Cerebellar nuclear complex (tissue), 1 donor: ENCODE data around the gene IL23R.

Source experiments
- DNase-seq, 2 experiments: peaks; one replicate each; lab custom pipeline; 2025; lab: John Stamatoyannopoulos, UW

The IL23R gene

DNA sequence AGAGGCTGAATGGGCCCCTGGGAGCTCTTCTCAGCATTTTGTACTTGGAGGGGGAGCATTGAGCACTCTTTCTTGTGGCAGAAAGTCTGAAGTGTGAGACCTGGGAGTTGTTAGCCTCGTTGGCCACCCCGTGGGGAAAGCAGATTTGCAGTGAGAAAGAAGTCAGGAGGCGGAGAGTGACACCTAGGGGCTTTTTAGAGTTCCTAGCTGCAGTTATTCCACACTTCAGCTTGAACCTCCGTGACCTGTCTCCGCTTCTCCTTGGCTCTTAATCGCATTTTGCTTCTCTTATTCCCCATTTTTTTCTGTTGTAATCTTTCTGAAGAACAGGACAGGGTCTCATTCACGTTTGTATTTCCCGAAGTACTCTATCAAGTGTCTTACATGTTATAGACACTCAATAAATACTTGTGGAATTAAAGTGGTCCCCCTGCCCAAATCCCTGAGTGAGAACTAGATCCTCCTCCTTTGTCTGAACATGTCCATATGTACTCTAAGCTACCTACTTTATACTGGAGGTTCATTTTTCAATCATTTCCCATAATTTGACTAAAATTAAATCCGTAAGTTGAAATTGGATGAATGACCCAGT, 17.0 kb upstream of the IL23R start:
- DNase-seq, result no peak

DNA sequence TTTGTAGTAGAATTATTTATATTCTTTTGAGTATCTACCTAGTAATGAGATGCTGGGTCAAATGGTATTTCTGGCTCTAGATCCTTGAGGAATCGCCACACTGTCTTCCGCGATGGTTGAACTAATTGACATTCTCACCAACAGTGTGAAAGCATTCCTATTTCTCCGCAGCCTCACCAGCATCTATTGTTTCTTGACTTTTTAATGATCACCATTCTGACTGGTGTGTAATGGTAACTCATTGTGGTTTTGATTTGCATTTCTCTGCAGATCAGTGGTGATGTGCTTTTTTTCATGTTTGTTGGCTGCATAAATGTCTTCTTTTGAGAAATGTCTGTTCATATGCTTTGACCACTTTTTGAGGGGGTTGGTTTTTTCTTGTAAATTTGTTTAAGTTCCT, 15.3 kb upstream of the IL23R start:
- DNase-seq, result no peak

DNA sequence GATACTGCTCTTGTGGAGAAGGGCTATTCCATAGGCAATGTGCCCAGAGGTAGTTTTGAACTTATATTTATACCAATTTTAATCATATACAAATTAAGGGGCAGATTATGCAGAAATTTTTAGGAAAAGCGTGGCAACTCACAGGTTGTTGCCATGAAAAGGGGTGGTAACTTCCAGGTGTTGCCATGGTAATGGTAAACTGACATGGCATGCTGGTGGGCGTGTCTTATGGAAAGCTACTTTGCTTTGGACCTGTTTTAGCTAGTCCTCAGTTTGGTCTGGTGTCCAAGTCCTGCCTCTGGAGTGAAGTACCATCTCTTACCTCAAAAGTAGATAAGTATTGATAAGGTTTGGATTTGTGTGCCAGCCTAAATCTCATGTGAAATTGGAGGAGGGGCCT, 7.9 kb upstream of the IL23R start:
- DNase-seq, result no peak

DNA sequence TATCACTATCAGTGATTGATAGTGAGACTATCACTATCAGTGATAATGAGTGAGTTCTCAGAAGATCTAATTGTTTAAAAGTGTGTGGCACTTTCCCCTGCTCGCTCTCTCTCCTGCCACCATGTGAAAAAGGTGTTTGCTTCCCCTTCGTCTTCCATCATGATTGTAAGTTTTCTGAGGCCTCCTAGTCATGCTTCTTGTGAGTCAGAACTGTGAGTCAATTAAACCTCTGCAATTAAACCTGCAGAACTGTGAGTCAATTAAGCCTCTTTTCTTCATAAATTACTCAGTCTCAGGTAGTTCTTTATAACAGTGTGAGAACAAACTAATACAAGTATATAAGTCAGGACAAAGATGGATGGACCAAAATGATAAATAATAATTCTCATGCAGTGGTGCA, 7.0 kb upstream of the IL23R start:
- no peak for DNase-seq

DNA sequence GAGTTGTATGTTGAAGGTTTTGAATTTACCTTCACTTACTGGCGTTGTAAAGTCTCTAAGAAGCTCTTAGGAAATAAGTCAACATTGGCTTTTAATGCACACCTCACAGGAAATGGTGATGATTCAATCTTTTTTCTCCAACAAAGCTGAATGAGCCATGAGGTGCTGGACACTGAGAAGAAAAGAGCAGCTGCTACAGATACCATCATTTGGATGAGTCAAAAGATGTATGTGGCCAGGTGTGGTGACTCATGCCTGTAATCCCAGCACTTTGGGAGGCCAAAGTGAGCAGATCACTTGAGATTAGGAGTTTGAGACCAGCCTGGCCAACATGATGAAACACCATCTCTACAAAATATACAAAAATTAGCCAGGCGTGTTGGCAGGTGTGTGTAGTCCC, 3.3 kb upstream of the IL23R start:
- DNase-seq, result no peak

DNA sequence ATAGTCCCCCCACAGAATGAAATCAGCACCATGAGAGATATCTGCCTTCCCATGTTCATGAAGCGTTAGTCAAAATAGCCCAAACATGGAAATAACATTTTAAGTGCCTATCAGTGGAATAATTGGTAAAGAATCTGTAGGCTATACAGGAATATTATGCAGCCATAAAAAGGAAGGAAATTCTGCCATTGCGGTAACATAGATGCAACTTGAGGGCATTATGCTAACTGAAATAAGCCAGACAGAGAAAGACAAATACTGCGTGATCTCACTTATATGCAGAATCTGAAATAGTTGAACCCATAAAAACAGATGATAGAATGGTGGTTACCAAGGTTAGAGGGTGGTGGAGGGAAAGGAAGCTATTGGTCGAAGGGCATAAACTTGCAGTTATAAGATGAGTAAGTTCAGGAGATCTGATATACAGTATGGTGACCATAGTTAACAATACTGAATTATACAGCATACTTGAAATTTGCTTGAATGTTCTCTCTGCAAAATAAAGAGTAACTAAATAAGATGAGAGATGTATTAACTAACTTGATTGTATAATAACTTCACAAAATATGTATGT, 699 bp upstream of the IL23R start:
- no peak for DNase-seq

DNA sequence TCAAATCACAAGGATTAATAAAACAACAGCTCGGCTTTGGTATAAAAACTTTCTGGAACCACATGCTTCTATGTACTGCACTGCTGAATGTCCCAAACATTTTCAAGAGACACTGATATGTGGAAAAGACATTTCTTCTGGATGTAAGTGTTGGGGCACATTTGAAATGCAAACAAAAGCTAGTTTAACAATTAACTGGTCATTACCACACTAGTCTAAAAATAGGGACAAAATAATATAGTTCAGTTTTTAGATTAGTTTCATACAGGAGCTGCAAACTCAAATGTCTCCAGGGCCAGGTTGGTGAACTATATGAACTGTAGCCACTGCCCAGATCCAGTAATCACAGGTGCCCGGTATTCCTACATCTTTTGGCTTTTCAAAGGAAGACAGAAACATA, 3.2 kb downstream of the IL23R start:
- no peak for DNase-seq

DNA sequence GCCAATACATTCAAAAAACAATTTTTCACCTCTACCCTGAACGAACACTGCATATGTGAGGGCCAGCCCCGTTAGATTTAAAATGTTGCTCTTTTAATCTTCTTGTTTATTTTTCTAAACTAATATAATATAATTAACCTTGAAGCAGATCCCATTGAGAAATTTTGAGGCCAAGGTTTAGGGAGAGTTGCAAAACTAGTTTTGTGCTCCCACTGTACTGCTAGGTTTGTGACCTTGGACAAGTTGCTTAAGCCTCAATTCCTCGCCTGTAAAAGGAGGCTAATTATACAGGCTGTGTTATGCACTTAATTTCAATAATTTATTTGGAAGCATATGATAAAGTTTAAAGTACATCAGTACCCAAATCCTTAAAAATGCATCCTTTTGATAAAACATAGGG, 3.7 kb downstream of the IL23R start:
- no peak for DNase-seq

DNA sequence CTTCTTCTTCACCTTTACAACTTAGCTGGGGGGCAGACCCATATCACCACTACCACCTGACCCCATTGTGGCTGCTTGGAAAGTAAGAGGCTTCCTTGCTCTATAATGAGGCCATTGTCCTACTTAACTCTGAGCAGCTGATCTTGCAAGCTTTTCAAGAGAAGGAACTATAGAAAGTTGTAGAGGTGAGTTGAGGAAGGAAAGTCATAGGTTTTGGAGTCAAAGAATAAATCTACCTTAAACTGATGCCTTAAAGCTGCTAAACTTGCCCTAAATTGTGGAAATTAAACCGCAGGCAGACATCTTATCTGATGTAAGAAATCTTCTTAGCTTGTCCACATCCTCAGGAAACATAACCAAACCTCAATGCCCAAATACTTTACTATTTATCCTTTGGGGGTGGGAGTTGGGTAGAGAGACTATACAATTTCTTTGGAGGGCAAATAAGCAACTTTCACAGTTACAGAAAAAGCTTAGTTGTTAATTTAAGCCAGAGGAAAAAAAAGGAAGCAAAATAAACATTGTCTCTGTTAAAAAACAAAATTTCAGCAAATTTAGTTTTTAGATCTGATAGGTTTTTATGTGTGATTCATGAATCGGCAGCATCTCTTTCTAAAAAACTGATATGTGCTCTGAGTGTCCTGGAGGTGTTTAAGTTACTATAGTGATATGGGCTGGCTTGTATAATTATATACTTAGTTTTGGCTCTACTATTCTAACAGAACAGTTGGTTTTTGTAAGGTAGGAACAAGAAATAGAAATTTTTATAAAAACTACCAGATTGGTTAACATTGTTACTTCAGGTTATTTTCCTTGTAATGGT, 4.7 kb downstream of the IL23R start:
- DNase-seq, result no peak

DNA sequence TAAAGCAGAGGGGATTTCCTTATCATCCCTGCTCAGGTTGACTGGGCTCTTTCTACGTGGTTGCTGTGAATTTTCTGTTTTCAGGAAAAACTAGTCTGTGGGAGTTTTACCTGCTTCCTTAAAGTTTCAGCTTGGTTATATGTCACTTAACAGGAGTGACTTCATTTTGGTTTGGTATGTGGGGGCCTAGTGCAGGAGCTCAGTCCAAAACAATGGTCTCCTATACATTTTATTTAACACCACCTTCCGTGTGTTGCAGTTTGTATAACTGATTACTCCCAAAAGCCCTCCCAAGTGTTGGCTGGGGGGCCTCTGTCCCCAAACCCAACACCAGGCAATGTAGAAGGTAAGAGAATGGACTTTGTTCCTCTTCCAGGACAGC, 5.3 kb downstream of the IL23R start:
- DNase-seq, result no peak

DNA sequence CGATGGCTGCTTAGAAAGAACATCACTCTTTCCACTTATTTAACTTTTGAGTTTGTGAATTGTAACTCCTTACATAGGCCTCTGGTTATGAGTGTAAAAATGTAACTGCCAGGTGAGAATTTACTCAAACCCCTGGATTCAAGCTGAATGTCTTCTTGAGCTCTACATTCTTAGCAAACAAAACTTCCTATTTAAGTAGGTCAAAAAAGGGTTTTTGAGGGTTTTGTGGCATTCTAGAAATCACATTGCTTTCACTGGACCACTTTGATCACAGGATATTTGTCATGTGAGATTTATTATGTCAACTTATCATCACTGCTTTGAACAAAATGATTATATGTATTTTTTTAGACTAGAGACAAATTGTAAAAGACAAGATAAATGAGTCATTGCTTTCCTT, 5.7 kb downstream of the IL23R start:
- no peak for DNase-seq

DNA sequence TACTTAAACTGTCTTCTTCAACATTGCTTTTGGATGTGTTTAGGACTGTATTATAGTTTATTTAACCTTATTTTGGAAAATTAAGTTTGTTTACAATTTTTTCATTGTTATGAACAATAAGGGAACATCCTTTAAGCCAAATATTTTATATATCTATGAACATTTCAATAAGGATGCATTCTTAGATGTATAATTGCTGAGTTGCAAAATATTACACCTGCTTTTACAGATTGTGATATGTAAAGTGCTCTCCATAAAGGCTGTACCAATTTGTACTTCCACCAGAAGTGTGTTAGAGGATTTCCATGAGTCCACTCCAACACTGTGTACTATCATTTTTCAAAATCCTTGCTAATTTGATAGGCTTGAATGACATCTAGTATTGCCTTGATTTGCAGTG, 7.7 kb downstream of the IL23R start:
- DNase-seq, result no peak

DNA sequence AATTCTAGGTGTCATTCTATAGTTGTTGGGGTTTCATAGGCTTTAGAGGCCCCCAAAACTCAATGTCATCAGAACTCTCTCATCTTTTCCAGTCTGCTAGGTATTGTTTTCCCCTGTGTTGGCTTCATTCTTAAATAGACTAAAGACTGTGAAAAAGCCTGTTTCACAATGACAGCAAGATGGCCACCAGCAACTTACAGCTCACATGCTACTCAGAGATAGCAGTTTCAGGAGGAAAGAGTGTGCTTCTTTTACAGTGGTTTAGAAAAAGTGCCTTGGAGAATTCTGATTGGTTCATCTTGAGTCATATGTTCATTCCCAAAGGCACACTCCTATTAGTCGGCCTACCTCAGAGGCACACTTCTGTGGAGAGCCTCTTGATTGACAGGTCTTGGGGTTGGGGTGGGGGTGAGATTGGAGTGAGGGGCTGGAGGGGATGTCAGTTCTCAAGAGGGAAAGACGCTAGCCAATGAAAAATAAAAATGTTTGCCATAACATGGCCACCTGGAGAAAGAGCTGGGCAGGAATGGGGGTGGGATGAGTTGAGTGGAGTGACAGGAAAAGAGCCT, 8.5 kb downstream of the IL23R start:
- no peak for DNase-seq

DNA sequence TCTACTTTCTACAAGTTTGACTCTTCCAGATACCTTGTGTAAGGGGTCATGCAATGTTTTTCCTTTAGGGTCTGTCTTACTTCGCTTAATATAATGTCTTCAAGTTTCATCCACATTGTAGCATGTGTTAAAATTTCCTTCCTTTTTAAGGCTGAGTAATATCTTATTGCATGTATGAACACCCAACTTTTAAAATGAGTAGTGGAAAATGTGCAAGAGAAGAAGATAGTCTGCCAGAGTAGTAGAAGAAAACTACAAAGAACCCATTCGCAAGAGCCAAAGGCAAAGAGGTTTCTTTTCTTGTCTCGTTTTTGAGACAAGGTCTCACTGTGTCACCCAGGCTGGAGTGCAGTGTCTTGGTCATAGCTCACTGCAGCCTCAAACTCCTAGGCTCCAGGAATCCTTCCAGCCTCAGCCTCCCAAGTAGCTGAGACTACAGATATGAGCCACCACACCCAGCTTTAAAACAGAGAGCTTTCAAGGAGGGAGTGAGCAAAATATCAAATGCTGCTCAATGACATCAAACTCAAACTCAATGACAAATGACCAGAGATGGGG, 9.4 kb downstream of the IL23R start:
- no peak for DNase-seq

DNA sequence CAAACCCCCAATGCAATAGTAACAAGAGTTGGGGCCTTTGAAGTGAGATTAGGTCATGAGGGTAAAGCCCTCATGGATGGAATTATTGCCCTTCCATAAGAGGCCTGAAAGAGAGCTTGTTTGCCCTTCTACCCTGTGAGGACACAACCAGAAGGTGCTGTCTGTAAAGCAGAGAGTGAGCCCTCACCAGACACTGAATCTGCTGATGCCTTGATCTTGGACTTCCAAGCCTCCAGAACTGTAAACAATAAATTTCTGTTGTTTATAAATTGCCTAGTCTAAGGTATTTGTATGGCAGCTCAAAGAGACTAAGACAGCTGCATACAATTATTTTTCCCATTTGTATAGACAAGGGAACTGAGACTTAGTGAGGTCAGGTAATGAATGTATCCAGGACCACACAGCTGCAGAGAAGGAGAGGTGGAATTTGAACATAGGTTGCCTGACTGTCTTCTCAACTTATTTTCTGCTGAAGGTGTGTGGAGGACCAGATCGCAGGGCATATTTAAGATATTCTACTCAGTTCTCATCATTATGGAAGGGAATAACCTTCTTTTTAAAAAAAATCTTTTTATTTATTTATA, 18.7 kb downstream of the IL23R start:
- DNase-seq, result no peak

DNA sequence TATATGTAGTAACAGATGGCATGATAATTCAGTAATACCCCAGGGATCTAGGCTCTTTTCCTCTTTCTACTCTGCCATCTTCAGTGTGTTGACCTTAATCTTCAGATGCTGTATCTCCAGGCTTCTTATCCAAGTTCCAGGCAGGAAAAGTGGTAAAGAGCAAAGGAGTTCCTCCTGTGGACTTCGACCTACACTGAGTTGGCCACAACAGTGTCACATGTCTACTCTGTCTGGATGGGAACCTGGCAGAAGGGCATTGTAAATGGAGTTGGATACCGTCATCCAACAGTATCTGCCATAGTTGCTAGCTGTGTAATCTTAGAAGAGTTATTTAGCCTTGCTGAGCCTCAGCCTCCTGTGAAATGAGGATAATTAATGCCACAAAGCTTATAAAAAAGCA, 21.9 kb downstream of the IL23R start:
- DNase-seq, result no peak

DNA sequence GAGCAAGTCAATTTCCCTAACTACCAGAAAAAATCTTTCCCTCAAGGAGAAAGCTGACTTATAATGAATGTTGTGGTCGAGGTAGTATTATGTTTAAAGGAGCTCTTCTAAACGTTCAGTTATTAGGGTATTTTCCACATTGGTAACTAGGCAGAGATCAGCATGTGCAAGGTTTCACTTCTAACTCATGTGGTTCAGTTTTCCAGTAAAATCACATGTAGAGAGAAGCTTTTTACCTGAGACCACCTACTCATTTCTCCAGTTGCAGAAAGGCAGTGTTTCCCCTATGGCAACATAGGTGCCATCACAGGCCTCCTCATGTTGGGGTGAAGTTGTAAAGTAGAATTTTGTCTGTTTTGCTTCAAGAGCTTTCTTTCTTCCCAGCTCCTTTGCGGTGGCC, 23.7 kb downstream of the IL23R start:
- no peak for DNase-seq

DNA sequence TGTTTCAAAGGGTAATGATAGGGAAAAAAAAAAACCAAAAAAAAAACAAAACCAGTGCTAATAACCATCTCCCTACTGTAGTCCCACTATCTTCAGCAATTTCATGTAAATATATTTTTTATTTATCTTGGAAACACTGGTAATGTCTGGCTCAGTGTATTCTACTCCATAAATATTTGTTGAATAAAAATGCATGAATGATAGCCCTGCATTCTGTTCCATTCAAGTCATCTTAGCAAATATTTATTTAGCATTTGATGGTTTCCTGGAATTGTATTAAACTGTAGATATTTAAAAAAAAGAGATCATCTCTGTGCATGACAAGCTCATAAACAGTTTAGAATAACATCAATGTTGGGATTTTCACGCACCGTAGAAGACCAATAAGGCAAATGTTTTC, 24.2 kb downstream of the IL23R start:
- no peak for DNase-seq

DNA sequence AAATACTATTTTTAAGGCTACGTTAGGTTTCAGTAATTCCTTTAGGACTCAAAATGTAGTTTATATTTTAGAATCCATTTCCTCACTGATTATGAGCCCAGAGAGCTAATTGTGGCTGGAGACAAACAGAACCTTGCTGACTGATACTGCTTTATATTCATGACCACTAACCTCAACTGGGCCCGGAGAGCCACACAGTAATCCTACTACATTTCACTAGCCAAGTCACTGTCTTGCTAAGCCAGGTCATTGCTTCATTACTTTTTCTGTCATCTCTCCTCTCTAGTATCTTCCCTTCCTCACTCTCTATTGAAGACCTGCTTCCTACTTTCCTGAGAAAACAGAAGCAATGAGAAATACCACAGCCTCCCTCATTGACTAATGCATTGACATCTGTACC, 24.7 kb downstream of the IL23R start:
- DNase-seq, result no peak

DNA sequence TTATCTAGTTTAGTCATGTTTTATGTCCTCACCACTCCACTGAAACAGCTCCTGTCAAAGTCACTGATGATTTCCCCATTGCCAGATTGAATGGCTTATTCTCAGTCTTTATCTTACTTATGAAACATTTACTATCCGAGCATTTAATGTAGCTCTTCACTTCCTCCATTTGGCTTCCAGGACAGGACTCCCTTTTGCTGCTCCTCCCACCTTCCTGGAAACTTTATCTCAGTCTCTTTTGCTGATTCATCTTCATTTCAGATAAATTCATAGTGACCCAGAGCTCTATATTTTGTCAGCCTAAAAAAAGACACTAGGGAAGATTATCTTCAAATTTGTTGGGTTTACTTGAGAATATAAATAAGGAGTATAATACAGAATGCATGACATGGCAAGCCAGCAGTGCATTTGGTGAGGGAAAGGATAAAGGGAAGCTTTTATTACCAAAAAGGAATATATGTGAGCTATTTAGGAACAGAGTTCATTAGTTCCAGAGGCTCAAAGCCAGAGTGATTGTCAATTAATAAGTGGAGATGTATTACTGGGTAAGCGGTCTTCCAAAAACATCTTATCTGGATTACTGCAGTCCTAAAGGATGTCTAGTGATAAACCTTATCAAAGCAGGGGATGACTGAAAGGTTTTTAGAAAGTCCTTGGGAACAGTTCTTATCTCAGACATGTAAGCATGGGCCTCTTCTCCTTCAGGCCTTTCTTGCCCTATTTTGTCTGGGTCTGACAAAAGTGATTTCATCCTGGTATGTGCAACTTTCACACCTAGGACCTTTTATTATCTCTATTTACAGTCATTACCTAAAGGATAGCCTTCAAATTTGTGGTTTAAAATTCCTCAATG, 25.6 kb downstream of the IL23R start:
- DNase-seq, result no peak

DNA sequence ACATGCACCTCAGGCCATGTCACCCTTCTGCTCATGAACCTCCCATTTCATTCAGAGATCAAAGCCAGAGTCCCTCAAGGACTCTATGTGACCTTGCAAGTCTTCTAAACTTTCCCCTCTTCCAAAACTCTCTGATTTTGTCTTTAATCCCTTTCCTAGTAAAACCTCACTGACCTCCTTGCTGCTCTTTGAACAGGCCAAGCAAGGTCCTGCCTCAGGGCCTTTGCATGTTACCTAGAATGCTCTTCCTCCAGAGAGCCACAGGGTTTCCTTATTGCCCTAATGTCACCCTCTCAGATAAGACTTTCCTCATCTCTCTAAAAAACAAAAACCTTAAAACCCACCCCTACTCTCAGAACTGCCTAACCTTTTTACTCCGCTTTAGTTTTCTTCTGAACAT, 26.6 kb downstream of the IL23R start:
- DNase-seq, result no peak

DNA sequence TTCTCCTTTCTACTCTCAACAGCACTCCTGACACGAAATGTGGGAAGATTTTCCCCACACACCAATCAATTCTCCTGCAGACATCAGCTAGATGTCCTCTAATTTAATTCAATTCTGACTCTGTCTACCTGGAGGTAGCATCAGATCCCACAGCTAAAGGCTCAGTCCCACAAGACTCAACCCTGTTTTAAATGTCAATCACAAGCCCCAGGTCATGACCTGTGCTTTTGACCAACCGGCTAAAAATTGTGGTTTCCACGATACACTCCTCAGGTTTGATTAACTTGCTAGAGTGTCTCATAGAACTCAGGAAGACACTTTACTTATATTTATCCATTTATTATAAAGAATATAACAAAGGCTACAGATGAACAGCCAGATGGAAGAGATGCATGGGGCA, 27.4 kb downstream of the IL23R start:
- no peak for DNase-seq
